ENCODE data around the gene TENM3. TPM values are rescaled to one million over a fixed set of nuclear protein-coding genes. Genes with fewer than 3 reads are reported as not detected.

TENM3 gene
- total RNA-seq, 1 donor, result 24.2 TPM

GRCh38 chr4:182486881-182487280 lies 243.7 kb downstream of the TENM3 start:
- no peak for DNase-seq (ENCODE audit: low read depth)
- TF ChIP-seq CTCF (IDR thresholded peaks at IDR 0.05; ENCODE audit: insufficient read depth, low read depth, low read length), result no peak

GRCh38 chr4:182488896-182489295 lies 245.7 kb downstream of the TENM3 start:
- DNase-seq (ENCODE audit: low read depth), result no peak
- H3K4me3 ChIP-seq (ENCODE audit: low read depth, low read length), result no peak overlapping the region
- TF ChIP-seq CTCF (IDR thresholded peaks at IDR 0.05; ENCODE audit: insufficient read depth, low read depth, low read length), result no peak

More at GRCh38 chr4:182486881-182487280, 243.7 kb downstream of the TENM3 start:
- H3K4me3 ChIP-seq (ENCODE audit: low read depth, low read length), result no peak overlapping the region

GRCh38 chr4:182489607-182490006 lies 246.4 kb downstream of the TENM3 start:
- DNase-seq (ENCODE audit: low read depth), result no peak
- TF ChIP-seq CTCF (IDR thresholded peaks at IDR 0.05; ENCODE audit: insufficient read depth, low read depth, low read length), result no peak
- no peak overlapping the region for H3K4me3 ChIP-seq (ENCODE audit: low read depth, low read length)

GRCh38 chr4:182491719-182492118 lies 248.5 kb downstream of the TENM3 start:
- no peak for TF ChIP-seq CTCF (IDR thresholded peaks at IDR 0.05; ENCODE audit: insufficient read depth, low read depth, low read length)
- no peak for DNase-seq (ENCODE audit: low read depth)
- no peak overlapping the region for H3K4me3 ChIP-seq (ENCODE audit: low read depth, low read length)

GRCh38 chr4:182492423-182492822 lies 249.2 kb downstream of the TENM3 start:
- DNase-seq (ENCODE audit: low read depth), result peak; percentile 22
- TF ChIP-seq CTCF (IDR thresholded peaks at IDR 0.05; ENCODE audit: insufficient read depth, low read depth, low read length), result no peak
- H3K4me3 ChIP-seq (ENCODE audit: low read depth, low read length), result no peak overlapping the region

- no peak overlapping the region for H3K4me3 ChIP-seq (ENCODE audit: low read depth, low read length)
- no peak for TF ChIP-seq CTCF (IDR thresholded peaks at IDR 0.05; ENCODE audit: insufficient read depth, low read depth, low read length)
- DNase-seq (ENCODE audit: low read depth), result no peak
Observed at GRCh38 chr4:182493377-182493776, 250.2 kb downstream of the TENM3 start.

GRCh38 chr4:182494103-182494502 lies 250.9 kb downstream of the TENM3 start:
- no peak for DNase-seq (ENCODE audit: low read depth)
- no peak for TF ChIP-seq CTCF (IDR thresholded peaks at IDR 0.05; ENCODE audit: insufficient read depth, low read depth, low read length)
- no peak overlapping the region for H3K4me3 ChIP-seq (ENCODE audit: low read depth, low read length)
